CD4-positive, alpha-beta T cell (primary cell): ENCODE results near the gene TMEFF2. TPM values are rescaled to one million over a fixed set of nuclear protein-coding genes. Genes with fewer than 3 reads are reported as not detected.

Experiments used
- ATAC-seq: fragments of 200-7000 bp; cut with Tn5 transposase; one replicate; pipeline ENCODE4 v1.10.0; 2022; ENCODE audit warnings: mild to moderate bottlenecking; ENCODE audit not compliant: poor library complexity
- CTCF ChIA-PET: fragments of 350-600 bp; sonication (Branson Sonifier 250); formaldehyde crosslinking; loops from one replicate; lab custom pipeline; 2021; ENCODE audit warnings: antibody characterized with exemption, inconsistent platforms; lab: Charles Lee
- POLR2A ChIA-PET: fragments of 350-600 bp; sonication (Branson Sonifier 250); formaldehyde crosslinking; loops from one replicate; lab custom pipeline; 2021; ENCODE audit warnings: antibody characterized with exemption, inconsistent platforms; lab: Charles Lee
- DNase-seq, 14 experiments: peaks; one replicate each; pipeline ENCODE4 v3.0.0-alpha.2; 2013 to 2020; ENCODE audit warnings: mixed read lengths in 2 of 14
- H3K27ac ChIP-seq, 2 donors: one replicate each; pipeline versions ENCODE4 v1.5.1 to v1.7.0; 2013; ENCODE audit warnings: low read length in 2 of 2, low read depth in 1 of 2, mild to moderate bottlenecking in 1 of 2
- H3K27me3 ChIP-seq, 2 experiments: 1 replicate in 1 of 2; 2 replicates in 1 of 2; pipeline versions ENCODE4 v1.6.1 to v1.7.0; 2013; ENCODE audit warnings: low read length in 2 of 2, control low read depth in 1 of 2, mild to moderate bottlenecking in 1 of 2, moderate library complexity in 1 of 2; ENCODE audit not compliant: insufficient read depth in 2 of 2, control insufficient read depth in 1 of 2
- H3K36me3 ChIP-seq: one replicate; pipeline ENCODE4 v1.6.1; 2013; ENCODE audit warnings: low read length, control low read depth; ENCODE audit not compliant: insufficient read depth
- H3K4me1 ChIP-seq: one replicate; pipeline ENCODE4 v1.6.1; 2013; ENCODE audit warnings: low read length, control low read depth; ENCODE audit not compliant: insufficient read depth
- H3K4me3 ChIP-seq: one replicate; pipeline ENCODE4 v1.5.1; 2013; ENCODE audit warnings: mild to moderate bottlenecking, low read length, moderate library complexity
- H3K9me3 ChIP-seq, 2 experiments: 1 replicate in 1 of 2; 2 replicates in 1 of 2; pipeline versions ENCODE4 v1.6.1 to v1.7.0; 2013; ENCODE audit warnings: low read length in 2 of 2, mild to moderate bottlenecking in 2 of 2, control low read depth in 1 of 2, moderate library complexity in 1 of 2; ENCODE audit not compliant: control insufficient read depth in 1 of 2, insufficient read depth in 1 of 2
- H3K27ac Mint-ChIP-seq: one replicate; pipeline ENCODE4 v1.8.0; 2020; ENCODE audit warnings: mixed read lengths
- H3K27me3 Mint-ChIP-seq: one replicate; pipeline ENCODE4 v1.8.0; 2021; ENCODE audit warnings: mixed read lengths
- H3K36me3 Mint-ChIP-seq: one replicate; pipeline ENCODE4 v1.8.0; 2021; ENCODE audit warnings: low read depth, mixed read lengths
- H3K4me1 Mint-ChIP-seq: one replicate; pipeline ENCODE4 v1.8.0; 2021; ENCODE audit warnings: low read depth, mixed read lengths
- H3K4me3 Mint-ChIP-seq: one replicate; pipeline ENCODE4 v1.8.0; 2020; ENCODE audit warnings: mild to moderate bottlenecking, mixed read lengths
- H3K9me3 Mint-ChIP-seq: one replicate; pipeline ENCODE4 v1.8.0; 2020; ENCODE audit warnings: mixed read lengths
- CTCF ChIP-seq: fragments of 200-600 bp; IDR thresholded peaks from one replicate; pipeline ENCODE4 v1.8.0; 2022; ENCODE audit warnings: antibody characterized with exemption, mild to moderate bottlenecking
- intact Hi-C, 2 experiments: fragments of 100-400 bp; cut with DNase I in 1 of 2; cut with micrococcal nuclease in 1 of 2; formaldehyde crosslinking; loops; one replicate each; pipeline versions ENCODE4 v1.15.1 to v1.9.0; 2023 to 2025; cut with DNase I, micrococcal nuclease
- total RNA-seq, 174 experiments: library from RNA in 2 of 174; stranded (reverse) in 2 of 174; gene quantifications; one replicate each; pipeline ENCODE4 v1.2.3 and lab custom pipeline; 2021 to 2026

TMEFF2 gene
- total RNA-seq, 2 experiments from 2014 or later = not detected

GRCh38 chr2:192127434-192127833, 67.3 kb downstream of the TMEFF2 start:
- Histone ChIP-seq H3K27me3 (peaks cover 0 to 3% of the 10 kb centered on the region in 2 experiments), H3K4me3 (no peak overlapping the region), H3K9me3 (no peaks in the 10 kb centered on the region), H3K27ac (no peak overlapping the region), H3K36me3 (no peaks in the 10 kb centered on the region), H3K4me1 (no peaks in the 10 kb centered on the region)
- TF ChIP-seq CTCF = no peak
- CTCF ChIA-PET = interaction anchor here (1.6 kb wide), 1 partner anchor 36 kb away, joined by 3 read pairs; no protein-coding TSS in a partner anchor
- no peak for DNase-seq
- H3K4me3 Mint-ChIP-seq = no peak overlapping the region
- H3K27me3 Mint-ChIP-seq = peaks cover 4% of the 10 kb centered on the region
- no peak overlapping the region for H3K27ac Mint-ChIP-seq
- no peaks in the 10 kb centered on the region for H3K4me1 Mint-ChIP-seq
- intact Hi-C loops = no loop called here
- no peaks in the 10 kb centered on the region for H3K9me3 Mint-ChIP-seq
- POLR2A ChIA-PET = no interaction called here
- H3K36me3 Mint-ChIP-seq = no peaks in the 10 kb centered on the region
- ATAC-seq = no peak

DNA sequence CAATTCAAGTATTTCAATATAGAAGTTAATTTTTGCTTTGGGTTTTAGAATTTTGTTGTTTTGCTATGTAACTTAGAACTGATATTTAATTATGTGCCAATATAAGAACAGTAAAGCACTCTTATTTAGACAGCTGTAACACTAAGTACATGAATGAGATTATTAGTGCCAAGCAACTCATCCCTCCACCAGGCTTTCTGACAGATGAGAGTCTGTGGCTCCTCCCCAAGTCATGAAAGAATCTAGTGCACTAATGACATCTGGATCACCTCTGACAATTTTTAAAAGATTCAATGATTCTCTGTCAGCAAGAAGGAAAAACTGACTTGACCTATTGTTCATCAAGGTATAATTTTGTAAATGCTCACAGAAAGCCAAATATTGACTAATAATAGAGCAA, 67.8 kb downstream of the TMEFF2 start:
- Histone ChIP-seq H3K27me3 (peaks cover 0 to 3% of the 10 kb centered on the region in 2 experiments), H3K27ac (no peak overlapping the region), H3K4me1 (no peaks in the 10 kb centered on the region), H3K36me3 (no peaks in the 10 kb centered on the region), H3K9me3 (no peaks in the 10 kb centered on the region), H3K4me3 (no peak overlapping the region)
- no peak for ATAC-seq
- Mint-ChIP-seq H3K36me3 (no peaks in the 10 kb centered on the region), H3K4me1 (no peaks in the 10 kb centered on the region), H3K27ac (no peak overlapping the region), H3K27me3 (peaks cover 4% of the 10 kb centered on the region), H3K9me3 (no peaks in the 10 kb centered on the region), H3K4me3 (no peak overlapping the region)
- intact Hi-C loops = no loop called here
- ChIA-PET CTCF (no interaction called here), POLR2A (no interaction called here)
- DNase-seq = no peak
- TF ChIP-seq CTCF = no peak

DNA sequence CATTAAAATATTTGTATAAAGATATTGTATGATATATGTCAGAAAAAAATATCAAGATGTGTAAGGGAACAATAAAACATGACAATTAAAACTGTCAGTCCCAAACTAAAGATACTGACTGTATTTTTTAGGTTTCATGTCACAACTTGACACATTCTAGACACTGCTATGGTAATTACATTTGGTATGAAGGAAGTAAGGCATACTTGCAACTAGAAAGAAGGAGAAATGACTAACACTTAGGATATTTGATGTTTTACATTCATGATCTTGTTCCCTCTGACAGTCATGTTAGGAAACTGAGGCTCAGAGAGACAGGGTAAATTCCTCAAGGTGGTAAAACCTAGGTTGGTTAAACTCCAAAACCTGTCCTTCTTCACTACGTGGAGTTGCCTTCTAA, 68.3 kb downstream of the TMEFF2 start:
- no peaks in the 10 kb centered on the region for H3K4me1 ChIP-seq
- peaks cover 0 to 5% of the 10 kb centered on the region in 2 experiments for H3K27me3 ChIP-seq
- H3K27ac Mint-ChIP-seq = no peak overlapping the region
- no peaks in the 10 kb centered on the region for H3K9me3 ChIP-seq
- H3K27me3 Mint-ChIP-seq = peaks cover 4% of the 10 kb centered on the region
- H3K36me3 ChIP-seq = no peaks in the 10 kb centered on the region
- DNase-seq = no peak
- no peak for ATAC-seq
- H3K4me3 ChIP-seq = no peak overlapping the region
- H3K9me3 Mint-ChIP-seq = no peaks in the 10 kb centered on the region
- POLR2A ChIA-PET = no interaction called here
- H3K36me3 Mint-ChIP-seq = no peaks in the 10 kb centered on the region
- intact Hi-C loops = no loop called here
- CTCF ChIA-PET = no interaction called here
- TF ChIP-seq CTCF = no peak
- no peaks in the 10 kb centered on the region for H3K4me1 Mint-ChIP-seq
- no peak overlapping the region for H3K27ac ChIP-seq
- H3K4me3 Mint-ChIP-seq = no peak overlapping the region
